GM12873 (cell line): ENCODE data around the gene POC1B.

Experiments
- TF ChIP-seq, protein P1 (sequence below): IDR thresholded peaks from 2 replicates; pipeline ENCODE4 v1.5.1; 2012; ENCODE audit warnings: low read depth, mild to moderate bottlenecking, moderate library complexity, low read length, control low read depth; ENCODE audit not compliant: insufficient read depth; ENCODE audit errors: missing control alignments

Gene POC1B

GRCh38 chr12:89493670-89494302 lies 32.1 kb downstream of the POC1B start:
- TF ChIP-seq, protein P1, sequence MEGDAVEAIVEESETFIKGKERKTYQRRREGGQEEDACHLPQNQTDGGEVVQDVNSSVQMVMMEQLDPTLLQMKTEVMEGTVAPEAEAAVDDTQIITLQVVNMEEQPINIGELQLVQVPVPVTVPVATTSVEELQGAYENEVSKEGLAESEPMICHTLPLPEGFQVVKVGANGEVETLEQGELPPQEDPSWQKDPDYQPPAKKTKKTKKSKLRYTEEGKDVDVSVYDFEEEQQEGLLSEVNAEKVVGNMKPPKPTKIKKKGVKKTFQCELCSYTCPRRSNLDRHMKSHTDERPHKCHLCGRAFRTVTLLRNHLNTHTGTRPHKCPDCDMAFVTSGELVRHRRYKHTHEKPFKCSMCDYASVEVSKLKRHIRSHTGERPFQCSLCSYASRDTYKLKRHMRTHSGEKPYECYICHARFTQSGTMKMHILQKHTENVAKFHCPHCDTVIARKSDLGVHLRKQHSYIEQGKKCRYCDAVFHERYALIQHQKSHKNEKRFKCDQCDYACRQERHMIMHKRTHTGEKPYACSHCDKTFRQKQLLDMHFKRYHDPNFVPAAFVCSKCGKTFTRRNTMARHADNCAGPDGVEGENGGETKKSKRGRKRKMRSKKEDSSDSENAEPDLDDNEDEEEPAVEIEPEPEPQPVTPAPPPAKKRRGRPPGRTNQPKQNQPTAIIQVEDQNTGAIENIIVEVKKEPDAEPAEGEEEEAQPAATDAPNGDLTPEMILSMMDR = no peak

DNA sequence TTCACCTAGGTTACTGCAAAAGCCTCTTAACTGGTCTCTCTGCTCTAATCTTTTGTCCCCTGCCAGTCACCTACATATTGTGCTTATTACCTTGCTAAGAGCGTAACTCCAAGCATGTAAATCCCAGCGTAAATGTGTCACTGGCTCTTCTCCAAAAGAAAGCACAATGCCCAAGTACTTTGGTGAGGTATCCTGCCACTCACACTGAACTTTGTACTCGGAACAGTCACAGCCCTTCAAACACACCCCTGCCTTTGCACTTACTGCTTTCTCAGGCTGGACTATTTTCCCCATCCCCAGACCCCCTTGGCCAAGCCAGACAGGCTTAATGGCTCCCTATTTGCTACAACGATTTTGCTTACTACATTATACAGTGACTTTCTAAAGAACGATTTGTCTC lies 33.0 kb downstream of the POC1B start:
- TF ChIP-seq, protein P1 = no peak

- TF ChIP-seq, protein P1 = no peak
These were observed 34.9 kb downstream of the POC1B start for GRCh38 chr12:89490922-89491321.

- TF ChIP-seq, protein P1 = no peak
These were observed 39.6 kb downstream of the POC1B start for GRCh38 chr12:89486264-89486663.

GRCh38 chr12:89484470-89484869 lies 41.4 kb downstream of the POC1B start:
- TF ChIP-seq, protein P1 = no peak

- TF ChIP-seq, protein P1 = no peak
These were observed 44.5 kb downstream of the POC1B start for GRCh38 chr12:89481213-89481914.

DNA sequence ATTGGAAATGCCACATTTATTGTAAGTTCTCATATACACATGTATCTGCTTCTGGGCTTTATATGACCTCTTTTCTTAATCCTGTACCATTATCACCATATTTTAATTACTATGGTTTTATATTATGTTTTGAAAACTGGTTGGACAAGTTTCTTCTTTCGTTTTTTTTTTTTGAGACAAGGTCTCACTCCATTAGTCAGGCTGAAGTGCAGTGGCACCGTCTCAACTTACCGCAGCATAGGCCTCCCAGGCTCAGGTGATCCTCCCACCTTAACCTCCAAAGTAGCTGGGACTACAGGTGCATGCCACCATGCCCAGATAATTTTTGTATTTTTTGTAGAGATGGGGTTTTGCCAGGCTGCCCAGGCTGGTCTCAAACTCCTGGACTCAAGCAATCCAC lies 45.9 kb downstream of the POC1B start:
- TF ChIP-seq, protein P1 = no peak
